ENCODE data around the gene ZCCHC14.
"Not testable (repeated sequence)": the region's sequence is repeated elsewhere in the genome, so short reads cannot be mapped to it uniquely, and the experiment has no call there.

ZCCHC14 gene

GRCh38 chr16:87524407-87524806, 31.6 kb upstream of the ZCCHC14 start:
- DNase-seq (ENCODE audit: low read depth in 2 of 2) = no peak

DNA sequence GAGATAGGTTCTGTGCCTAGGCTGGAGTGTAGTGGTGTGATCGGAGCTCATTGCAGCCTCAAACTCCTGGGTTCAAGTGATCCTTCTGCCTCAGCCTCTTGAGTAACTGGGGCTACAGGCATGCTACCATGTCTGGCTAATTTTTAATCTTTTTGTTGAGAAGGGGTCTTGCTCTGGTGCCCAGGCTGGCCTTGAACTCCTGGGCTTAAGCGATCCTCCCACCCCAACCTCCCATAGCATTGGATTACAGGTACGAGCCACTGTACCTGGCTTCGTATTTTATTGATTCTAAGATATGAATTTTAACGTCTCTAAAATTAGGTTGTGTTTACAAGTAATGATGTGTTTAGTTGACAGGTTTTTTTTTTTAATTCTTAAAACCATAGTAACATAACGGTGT, 30.8 kb upstream of the ZCCHC14 start:
- not testable (repeated sequence) for DNase-seq (ENCODE audit: low read depth in 2 of 2)

DNA sequence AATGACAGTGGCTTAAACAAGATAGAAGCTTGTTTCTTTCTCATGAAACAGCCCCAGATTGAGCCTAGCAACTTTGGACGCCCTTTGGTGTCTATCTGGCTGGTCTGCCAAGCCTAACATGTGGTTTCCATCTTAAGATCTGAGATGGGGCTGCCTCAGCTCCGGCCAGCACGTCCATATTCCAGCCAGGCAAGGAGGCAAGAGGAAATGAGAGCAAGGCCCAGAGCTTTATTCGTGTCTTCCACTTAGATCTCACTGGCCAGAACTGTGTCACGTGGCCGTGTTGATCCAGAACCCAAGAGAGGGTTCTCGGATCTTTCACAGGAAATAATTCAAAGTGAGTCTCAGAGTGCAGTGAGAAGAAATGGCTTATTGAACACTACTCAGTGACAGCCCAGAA, 28.9 kb upstream of the ZCCHC14 start:
- DNase-seq (ENCODE audit: low read depth in 2 of 2) = not testable (repeated sequence)

DNA sequence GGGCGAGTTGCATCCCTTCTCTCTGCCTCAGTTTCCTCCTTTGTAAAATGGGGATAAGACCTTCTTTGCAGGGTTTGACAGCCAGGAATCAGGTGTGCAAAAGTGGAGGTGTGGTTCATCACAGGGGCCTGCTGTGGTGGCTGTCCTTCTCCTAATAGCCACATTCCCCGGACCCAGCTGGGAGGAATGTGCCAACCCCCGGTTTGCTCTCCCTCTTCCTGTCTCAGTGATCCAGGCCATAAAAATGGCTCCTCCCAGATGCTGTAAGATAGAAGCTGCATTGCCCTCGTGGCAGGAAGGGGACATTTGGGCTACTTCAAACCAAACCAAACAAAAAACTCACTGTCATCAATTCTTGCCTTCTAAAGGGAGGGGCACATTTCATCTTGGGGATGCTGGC, 26.3 kb upstream of the ZCCHC14 start:
- not testable (repeated sequence) for DNase-seq (ENCODE audit: low read depth in 2 of 2)

DNA sequence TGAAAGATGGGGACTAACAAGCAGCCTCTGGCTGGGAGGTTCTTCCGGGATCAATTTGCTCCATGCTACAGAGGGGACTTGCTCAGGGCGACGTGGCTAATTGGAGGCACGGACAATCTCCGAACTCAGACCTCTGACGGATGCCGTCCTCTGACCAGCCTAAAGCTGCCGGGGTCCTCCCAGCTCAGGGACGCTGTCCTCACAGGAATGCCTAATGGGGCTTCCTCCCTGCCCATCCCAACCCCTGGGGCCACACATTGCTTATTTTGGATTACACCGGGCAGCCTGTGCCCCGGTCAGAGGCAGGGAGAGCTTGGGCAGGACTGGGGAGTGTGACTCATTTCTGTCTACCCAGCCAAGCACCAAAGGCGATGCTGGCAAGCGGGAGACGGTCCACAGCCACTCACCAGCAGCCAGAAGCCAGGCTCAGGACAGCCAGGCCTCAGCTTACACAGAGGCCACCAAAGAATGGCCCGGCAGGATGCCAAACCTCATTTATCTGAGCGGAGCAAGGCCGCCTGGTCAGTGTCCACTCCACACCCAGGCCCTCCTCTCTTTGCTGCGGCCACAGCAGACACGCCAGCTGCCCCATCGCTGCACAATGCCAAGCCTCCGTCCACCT, 25.7 kb upstream of the ZCCHC14 start:
- not testable (repeated sequence) for DNase-seq (ENCODE audit: low read depth in 2 of 2)

DNA sequence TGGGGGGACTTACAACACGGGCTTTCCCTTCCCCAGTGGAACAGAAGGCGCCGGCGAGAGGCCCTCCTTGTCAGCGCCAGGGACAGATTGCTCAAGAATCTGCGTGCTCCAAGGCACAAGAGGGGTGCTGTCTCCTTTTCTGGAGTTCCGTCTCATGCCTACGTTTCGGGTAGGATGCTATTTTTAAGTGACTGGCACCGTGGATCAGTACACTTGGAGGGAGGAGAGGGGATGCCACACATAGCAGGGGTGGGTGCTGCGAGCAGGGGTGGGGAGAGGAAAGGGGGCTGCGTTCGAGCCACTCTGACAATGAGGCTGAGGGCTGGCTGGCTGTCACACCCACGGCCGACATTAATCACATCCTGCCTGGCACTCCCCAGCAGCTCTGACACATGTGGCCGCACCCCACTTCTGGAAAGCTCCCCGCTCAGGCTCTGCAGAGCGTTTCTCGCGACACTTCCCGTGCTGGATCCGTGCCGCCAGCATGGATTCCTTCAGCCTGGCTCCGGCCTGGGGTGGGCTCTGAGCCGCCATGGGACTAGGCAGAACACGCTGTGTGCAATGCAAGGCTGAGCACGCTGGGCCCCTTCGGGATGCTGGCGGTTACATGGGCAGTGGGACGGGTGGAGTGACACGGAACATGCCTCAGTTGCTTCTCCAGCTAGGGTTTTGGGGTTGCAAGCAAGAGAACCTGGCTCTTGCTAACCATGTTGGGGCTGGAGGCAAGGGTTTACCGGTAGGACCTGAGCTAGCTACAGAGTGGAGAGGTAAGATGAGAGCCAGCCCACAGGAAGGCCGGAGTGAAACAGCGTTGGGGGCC, 25.0 kb upstream of the ZCCHC14 start:
- not testable (repeated sequence) for DNase-seq (ENCODE audit: low read depth in 2 of 2)

DNA sequence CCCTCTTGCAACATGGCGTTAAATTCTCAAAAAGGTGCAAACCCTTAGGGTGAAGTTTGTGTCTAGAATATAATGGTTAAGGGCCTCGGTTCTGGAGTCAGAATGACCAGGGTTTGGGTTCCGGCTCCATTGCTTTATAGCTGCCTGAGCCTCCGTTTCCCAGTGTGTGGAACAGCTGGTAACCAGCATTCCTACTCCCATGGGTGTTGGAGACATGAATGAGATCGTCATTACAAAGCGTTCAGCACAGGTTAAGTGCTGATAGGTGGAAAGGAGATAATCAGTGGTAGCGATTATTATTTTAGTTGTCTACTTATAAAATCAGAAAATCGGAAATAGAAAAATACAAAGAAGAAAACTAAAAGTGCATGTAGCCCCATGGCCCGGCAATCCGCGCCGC, 23.5 kb upstream of the ZCCHC14 start:
- DNase-seq (ENCODE audit: low read depth in 2 of 2) = no peak

DNA sequence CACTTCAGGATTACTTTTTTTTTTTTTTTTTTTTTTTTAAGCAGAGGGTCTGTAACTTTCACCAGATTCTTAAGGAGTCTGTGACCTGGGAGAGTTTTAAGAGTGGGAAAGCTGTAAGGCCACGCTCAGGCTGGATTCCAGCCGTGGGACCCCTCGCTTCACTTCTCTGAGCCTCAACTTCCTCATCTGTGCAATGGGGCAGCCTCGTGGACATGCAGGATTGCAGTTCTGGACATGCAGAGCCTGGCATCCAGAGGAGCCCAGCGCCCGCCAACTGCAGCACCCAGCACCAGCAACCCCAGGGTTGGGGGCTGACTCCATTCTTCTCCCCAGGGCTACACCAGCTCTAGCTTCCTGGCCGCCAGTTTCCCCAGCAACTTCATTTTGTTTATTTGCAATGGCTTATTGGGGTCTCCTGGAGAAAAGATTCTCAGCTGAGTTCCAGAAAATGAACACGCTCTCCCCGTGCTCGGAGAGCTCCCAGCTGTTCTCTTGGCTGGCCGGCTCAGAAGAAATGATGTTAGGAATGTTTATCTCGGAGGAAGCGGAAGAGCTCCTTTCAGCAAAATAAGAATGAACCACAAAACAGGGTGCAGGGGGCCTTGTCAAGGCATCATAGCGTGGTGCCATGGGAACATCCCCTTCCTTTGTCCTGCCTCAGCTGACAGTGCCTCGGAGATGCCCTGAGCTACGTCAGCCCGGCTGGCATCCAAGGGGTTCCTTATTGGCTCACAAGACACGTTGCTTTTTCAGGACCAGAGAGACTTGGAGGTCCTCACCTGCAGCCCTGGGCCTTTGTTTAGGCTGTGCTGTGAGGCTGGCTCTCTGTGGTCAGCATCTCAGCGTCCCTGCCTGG, 22.9 kb upstream of the ZCCHC14 start:
- DNase-seq (ENCODE audit: low read depth in 2 of 2) = no peak

DNA sequence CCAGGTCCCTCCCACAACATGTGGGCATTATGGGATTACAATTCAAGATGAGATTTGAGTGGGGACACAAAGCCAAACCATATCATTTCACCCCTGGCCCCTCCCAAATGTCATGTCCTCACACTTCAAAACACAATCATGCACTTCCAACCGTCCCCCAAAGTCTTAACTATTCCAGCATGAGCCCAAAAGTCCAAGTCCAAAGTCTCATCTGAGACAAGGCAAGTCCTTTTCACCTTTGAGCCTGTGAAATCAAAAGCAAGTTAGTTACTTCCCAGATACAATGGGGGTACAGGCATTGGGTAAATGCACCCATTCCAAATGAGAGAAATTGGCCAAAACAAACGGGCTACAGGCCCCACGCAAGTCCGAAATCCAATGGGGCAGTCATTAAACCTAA, 17.0 kb upstream of the ZCCHC14 start:
- DNase-seq (ENCODE audit: low read depth in 2 of 2) = not testable (repeated sequence)

GRCh38 chr16:87507351-87508069, 14.7 kb upstream of the ZCCHC14 start:
- DNase-seq (ENCODE audit: low read depth in 2 of 2) = no peak

DNA sequence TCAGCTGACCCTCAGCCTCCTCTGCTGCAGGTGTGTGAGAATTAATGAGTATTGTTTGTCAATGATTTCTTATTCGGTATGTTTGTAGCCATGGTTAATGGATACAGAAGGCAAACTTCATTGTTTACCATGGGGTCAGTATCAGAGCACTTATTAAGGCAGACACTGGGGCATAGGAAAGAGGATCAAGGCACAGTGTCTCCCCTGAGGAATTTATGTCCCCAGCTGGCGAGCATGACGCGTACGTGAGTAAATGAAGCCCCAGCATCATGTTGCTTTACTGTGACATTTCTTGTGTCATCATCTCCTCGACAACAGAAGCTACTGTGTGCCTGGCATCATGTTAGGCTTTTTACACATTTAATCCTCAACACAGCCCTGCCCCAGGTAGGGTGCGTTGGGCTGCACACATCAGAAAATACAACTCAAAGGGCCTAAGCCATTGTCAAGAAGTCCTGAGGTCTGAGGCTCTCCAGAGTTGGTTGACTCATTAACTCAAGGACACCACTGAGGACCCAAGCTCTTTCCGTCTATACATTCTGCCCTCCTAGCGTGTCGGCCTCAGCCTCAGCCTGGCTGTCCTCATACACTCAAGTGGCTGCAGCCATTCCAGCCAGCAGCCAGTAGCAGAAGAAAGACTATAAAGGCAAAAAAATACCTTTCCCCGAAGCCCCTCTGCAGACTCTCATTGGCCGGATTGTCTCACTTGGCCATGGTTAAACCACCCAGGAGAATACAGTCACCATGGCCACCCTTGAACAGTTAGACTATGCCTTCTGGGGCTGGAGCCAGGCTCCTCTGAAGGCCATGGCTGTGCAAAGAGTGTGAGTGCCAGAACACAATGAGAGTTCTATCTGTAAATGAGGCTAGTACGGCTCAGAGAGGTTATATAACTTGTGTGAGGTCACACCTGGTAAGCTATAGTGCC, 13.9 kb upstream of the ZCCHC14 start:
- DNase-seq (ENCODE audit: low read depth in 2 of 2) = no peak

DNA sequence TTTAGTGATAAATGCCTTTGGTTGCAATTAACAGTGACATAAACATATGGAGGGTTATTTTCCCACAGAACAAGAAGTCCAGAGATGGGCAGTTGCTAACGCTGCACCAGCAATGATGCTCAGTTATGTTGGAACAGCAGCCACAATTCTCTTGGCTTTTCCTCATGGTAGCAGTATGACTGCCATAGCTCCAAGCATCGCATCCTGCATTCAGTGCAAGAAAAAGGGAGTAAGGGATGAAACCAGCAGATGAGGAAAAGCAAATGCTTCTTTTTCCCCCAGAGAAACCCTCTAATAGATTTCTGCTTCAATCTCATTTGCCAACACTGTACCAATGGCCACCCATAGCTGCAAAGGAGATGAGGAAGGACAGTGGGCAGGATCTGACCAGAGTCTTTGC, 13.0 kb upstream of the ZCCHC14 start:
- DNase-seq (ENCODE audit: low read depth in 2 of 2) = no peak

DNA sequence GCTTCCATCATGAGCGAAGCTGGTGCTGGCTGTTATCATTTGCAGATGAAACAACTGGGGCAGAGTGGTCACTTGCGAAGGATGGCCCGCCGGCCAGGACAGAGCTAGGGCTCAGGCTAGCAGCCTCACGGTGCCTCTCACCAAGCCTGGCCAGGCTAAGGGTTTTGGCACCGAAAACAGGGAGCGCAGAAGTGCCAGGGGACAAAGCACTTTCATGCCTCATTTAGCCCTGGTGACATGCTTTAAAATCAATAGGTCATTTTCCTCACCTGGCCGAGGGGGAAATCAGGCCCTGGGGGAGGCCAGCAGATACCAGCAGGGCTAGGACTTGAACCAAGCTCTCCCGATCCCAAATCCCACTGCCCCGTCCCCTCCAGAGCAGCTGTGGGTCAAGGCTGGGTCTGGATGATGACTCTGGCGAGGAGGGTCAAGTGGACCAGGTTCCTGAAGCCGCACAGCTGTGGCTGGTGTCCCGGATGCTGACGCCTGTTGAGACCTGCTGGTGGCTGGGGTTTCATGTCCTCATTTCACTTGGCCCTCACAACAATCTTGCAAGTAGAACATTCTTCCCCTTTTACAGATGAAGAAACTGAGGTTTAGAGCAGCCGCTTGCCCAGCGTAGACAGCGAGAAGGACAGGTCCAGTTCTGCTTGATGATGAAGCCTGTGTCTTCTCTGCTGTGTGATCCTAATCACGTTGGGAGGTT, 10.6 kb upstream of the ZCCHC14 start:
- not testable (repeated sequence) for DNase-seq (ENCODE audit: low read depth in 2 of 2)

DNA sequence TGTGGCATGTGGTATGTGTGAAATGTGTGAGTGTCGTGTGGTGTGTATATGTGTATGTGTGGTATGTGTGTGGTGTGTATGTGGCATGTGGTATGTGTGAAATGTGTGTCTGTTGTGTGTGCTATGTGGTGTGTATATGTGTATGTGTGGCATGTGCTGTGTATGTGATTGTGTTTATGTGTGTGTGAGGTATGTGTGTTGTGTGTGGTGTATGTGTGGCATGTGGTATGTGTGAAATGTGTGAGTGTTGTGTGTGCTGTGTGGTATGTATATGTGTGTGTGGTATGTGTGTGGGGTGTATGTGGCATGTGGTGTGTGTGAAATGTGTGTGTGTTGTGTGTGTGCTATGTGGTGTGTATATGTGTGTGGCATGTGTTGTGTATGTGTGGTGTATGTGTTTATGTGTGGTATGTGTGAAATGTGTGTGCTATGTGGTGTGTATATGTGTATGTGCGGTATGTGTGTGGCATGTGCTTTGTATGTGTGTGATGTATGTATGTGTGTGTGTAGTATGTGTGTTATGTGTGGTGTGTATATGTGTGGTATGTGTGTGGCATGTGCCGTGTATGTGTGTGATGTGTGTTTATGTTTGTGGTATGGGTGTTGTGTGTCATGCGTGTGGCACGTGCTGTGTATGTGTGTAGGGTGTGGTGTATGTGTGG, 9.6 kb upstream of the ZCCHC14 start:
- DNase-seq (ENCODE audit: low read depth in 2 of 2) = no peak

DNA sequence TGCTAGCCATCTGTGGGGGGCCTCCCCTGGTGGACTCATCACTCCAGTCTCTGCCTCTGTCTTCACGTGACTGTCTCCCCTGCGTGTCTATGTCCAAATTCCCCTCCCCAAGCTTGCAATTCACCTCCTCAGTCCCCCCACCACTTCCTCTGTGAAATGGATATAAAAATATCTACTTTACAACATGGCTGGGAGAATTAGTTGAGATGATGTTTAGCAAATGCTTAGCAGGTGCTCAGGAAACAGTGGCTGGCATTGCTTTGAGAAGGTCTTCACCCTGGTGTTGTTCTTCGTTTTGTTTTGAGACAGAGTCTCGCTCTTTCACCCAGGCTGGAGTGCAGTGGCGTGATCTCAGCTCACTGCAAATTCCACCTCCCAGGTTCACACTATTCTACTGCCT, 8.3 kb upstream of the ZCCHC14 start:
- DNase-seq (ENCODE audit: low read depth in 2 of 2) = no peak

DNA sequence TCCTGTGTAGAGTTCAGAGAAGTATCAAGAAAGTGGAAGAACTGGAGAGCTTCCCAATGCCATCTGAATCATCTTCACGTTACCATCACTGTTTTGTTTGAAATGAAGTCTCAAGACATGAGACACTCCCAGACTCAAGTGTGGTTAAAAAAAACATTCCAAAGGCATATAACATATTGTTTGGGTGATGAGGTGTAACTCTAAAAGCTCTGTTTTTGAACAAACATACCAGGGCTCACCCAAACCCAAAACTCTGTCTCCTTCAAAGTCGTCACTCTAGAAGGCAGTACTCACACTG, 6.3 kb upstream of the ZCCHC14 start:
- no peak for DNase-seq (ENCODE audit: low read depth in 2 of 2)

DNA sequence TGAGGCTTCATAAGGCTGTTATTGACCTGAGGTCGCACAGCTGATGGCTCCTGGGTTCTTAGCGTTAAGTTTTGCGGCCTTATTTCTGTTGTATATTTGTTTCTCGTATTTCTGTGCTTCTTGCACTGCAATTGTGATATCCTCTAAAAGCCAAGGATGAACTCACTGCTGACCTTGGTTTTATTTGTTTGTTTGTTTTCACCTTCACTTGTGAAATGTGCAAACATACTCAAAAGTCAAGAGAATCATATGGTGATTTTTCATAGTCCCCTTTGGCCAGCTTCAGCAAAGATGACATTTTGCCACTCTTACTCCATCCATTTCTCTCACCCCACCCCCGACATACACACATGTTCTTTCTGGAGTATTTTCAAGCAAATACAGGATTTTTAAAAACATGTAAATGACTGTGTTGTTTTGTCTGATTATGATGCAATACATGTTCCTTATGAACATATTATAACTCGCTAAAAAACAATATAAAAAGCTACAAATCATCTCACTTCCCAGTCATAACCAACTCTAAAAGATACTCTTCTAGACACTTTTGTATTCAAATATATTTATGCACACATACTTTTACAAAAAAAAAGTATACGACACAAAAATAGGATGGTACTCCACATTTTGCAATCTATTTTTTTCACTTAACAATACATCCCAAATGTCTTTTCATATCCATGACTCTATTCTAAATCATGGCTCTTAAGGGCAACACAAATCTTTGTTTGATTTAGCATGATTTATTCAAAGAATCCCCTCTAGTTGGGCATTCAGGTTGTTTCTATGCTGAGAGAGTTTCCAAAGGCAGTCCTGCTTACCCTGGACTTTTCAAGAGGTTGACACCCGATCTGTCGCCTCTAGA, 5.7 kb upstream of the ZCCHC14 start:
- no peak for DNase-seq (ENCODE audit: low read depth in 2 of 2)

GRCh38 chr16:87497767-87498290, 5.0 kb upstream of the ZCCHC14 start:
- DNase-seq (ENCODE audit: low read depth in 2 of 2) = not testable (repeated sequence)

Data from stimulated activated CD8-positive, alpha-beta memory T cell treated with anti-CD3 and anti-CD28 coated beads, Interleukin-15, amount 100 ng/mL, for 4 hours (primary cell).